Effector memory CD4-positive, alpha-beta T cell (primary cell): ENCODE results near the gene RHEBL1.
A peak's percentile ranks its signal among the peaks of the same experiment; 100 is the strongest.
"Not testable (repeated sequence)": the region's sequence is repeated elsewhere in the genome, so short reads cannot be mapped to it uniquely, and the experiment has no call there.

ENCODE experiments used
- DNase-seq, 3 donors: peaks; one replicate each; pipeline ENCODE4 v3.0.0-alpha.2; 2020
- H3K27ac ChIP-seq: 2 replicates; pipeline ENCODE4 v1.7.0; 2013; ENCODE audit warnings: mild to moderate bottlenecking, low read length, moderate library complexity; ENCODE audit not compliant: insufficient read depth, poor library complexity, severe bottlenecking
- H3K27me3 ChIP-seq: replicated peaks from 2 replicates; pipeline ENCODE4 v1.7.0; 2013; ENCODE audit warnings: mild to moderate bottlenecking, low read length; ENCODE audit not compliant: insufficient read depth, control insufficient read depth, poor library complexity, severe bottlenecking
- H3K36me3 ChIP-seq: 2 replicates; pipeline ENCODE4 v1.7.0; 2013; ENCODE audit warnings: mild to moderate bottlenecking, low read length, moderate library complexity; ENCODE audit not compliant: control insufficient read depth, insufficient read depth
- H3K4me1 ChIP-seq: 2 replicates; pipeline ENCODE4 v1.7.0; 2013; ENCODE audit warnings: low read length, mild to moderate bottlenecking; ENCODE audit not compliant: control insufficient read depth, insufficient read depth, poor library complexity, severe bottlenecking
- H3K4me3 ChIP-seq: 2 replicates; pipeline ENCODE4 v1.7.0; 2013; ENCODE audit warnings: low read length, low read depth, mild to moderate bottlenecking; ENCODE audit not compliant: insufficient read depth, poor library complexity, severe bottlenecking
- H3K9me3 ChIP-seq: 2 replicates; pipeline ENCODE4 v1.7.0; 2013; ENCODE audit warnings: mild to moderate bottlenecking, low read length, moderate library complexity; ENCODE audit not compliant: control insufficient read depth

Gene RHEBL1

DNA sequence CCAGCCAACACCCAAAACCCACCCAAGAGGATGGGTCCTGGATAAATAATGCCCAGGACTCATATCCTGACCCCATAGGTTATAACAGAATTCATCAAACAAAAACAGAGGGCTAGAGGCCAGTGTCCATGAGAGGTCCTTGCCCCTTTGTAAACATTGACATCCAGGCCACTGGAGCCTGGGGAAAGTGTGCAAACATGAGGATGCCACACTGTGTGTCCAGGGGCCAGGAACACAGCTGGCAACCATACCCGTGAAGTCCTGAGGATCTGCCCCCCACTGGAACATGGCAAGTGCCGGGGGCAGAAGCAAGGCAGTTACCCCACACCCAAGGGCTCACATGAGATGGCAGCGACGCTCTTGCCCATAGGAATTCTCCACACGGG is 5.0 kb downstream of the RHEBL1 start:
- Histone ChIP-seq H3K9me3 (no peaks in the 10 kb centered on the region), H3K36me3 (peaks cover 2% of the 10 kb centered on the region), H3K27ac (no peak overlapping the region), H3K4me1 (peaks cover 12% of the 10 kb centered on the region), H3K27me3 (no peaks in the 10 kb centered on the region), H3K4me3 (no peak overlapping the region)
- DNase-seq = no peak

DNA sequence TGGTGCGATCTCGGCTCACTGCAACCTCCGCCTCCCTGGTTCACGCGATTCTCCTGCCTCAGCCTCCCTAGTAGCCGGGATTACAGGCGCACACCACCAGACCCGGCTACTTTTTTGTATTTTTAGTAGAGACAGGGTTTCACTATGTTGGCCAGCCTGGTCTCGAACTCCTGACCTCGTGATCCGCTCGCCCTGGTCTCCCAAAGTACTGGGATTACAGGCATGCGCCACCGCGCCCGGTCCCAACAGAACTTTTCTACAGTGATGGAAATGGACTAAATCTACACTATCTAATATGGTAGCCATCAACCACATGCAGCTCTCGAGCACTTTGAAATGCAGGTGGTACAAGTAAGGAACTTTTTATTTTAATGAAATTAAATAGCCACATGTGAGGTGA is 7.9 kb downstream of the RHEBL1 start:
- not testable (repeated sequence) for H3K4me3 ChIP-seq, H3K27ac ChIP-seq, H3K36me3 ChIP-seq, DNase-seq, H3K27me3 ChIP-seq, H3K9me3 ChIP-seq
- H3K4me1 ChIP-seq = peaks cover 28% of the 10 kb centered on the region

DNA sequence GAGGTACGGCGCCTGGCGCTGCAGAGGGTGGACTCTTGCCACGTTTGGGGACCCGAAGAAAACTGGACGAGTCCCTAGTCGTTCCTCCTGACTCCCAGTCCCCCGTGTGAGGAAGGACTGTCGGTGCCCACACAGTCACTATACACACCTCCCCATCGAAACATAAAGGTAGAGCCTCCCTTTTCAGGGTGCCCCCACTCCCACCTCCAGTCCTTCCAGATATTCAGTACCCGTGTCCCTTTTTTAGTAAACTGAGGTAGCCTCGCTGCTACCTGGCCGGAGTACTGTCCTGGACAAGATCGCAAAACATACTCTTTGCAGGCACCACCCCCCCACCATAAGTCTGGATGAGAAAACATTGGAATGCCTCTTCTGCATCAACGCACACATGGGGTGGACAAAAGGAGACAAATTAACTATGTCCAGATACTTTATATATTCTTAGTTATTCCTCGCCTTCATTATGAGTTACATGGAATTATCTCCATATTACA is 8.6 kb downstream of the RHEBL1 start:
- Histone ChIP-seq H3K27me3 (no peaks in the 10 kb centered on the region), H3K4me1 (peaks cover 35% of the 10 kb centered on the region), H3K36me3 (peaks cover under 1% of the 10 kb centered on the region), H3K4me3 (peak overlapping the region; percentile 98), H3K9me3 (no peaks in the 10 kb centered on the region), H3K27ac (peak overlapping the region; percentile 94)
- DNase-seq = no peak

- DNase-seq = peak; percentile 73 to 81 (median 75)
- Histone ChIP-seq H3K4me1 (peaks cover 42% of the 10 kb centered on the region), H3K4me3 (peak within 1 kb of the TSS; percentile 98), H3K36me3 (no peaks in the 10 kb centered on the region), H3K27ac (peak within 1 kb of the TSS; percentile 94), H3K27me3 (no peaks in the 10 kb centered on the region), H3K9me3 (no peaks in the 10 kb centered on the region)
These were observed 9.3 kb downstream of the RHEBL1 start, which contains the start of gene KMT2D for GRCh38 chr12:49060237-49061156. Gene KMT2D (minus strand): TSS chr12:49060794. CDS start chr12:49055324, 5,470 bp downstream.

DNA sequence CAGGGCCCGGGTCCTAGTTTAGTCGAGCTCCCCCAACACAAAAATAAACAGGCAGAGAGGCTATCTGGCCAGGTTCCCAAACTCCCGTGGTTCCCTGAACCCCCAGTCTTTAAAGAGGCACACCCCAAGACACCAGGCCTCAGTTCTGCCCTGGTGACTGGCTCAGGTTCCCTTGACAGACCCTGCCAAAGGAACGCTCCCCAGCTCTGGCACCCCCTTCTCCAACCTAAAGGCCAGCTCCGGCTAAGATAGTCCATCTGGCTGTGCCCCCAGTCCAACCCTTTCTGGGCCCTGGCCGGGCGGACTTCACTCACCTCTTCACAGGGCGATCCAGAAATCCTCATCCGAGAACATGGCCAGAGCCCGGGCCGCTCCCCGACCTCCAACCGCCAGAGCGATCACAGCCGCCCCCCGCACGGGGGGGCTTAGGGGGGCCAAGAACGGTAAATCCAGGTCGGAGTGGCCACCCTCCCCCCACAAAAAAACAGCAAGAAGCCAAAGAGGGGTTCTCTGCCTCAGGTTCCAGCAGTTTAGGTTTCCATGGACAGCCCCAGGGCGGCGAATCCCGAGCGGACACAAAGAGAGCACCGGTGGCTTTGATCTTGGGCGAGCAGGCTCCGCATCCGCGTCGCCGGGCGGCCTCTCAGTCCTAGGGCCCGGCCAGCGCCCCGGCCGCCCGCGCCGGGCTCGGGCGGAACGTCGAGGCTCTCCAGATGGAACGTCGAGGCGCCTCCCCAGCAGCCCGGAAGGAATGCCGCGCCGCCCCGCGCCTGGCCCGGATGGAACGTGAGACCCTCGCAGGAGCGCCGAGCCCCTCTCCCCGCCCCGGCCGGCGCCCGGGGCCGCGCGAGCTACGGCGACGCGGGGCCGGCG is 10.2 kb downstream of the RHEBL1 start:
- peaks cover 5% of the 10 kb centered on the region for H3K36me3 ChIP-seq
- DNase-seq = peak in 1 of 3 donors; percentile 9
- H3K9me3 ChIP-seq = no peaks in the 10 kb centered on the region
- peaks cover 51% of the 10 kb centered on the region for H3K4me1 ChIP-seq
- peak overlapping the region; percentile 98 for H3K4me3 ChIP-seq
- H3K27me3 ChIP-seq = no peaks in the 10 kb centered on the region
- peak overlapping the region; percentile 94 for H3K27ac ChIP-seq

- peaks cover 51% of the 10 kb centered on the region for H3K4me1 ChIP-seq
- no peaks in the 10 kb centered on the region for H3K9me3 ChIP-seq
- H3K4me3 ChIP-seq = peak overlapping the region; percentile 98
- H3K27ac ChIP-seq = peak overlapping the region; percentile 94
- H3K36me3 ChIP-seq = peaks cover 10% of the 10 kb centered on the region
- DNase-seq = no peak
- no peaks in the 10 kb centered on the region for H3K27me3 ChIP-seq
These were observed 10.8 kb downstream of the RHEBL1 start for GRCh38 chr12:49059045-49059298.

DNA sequence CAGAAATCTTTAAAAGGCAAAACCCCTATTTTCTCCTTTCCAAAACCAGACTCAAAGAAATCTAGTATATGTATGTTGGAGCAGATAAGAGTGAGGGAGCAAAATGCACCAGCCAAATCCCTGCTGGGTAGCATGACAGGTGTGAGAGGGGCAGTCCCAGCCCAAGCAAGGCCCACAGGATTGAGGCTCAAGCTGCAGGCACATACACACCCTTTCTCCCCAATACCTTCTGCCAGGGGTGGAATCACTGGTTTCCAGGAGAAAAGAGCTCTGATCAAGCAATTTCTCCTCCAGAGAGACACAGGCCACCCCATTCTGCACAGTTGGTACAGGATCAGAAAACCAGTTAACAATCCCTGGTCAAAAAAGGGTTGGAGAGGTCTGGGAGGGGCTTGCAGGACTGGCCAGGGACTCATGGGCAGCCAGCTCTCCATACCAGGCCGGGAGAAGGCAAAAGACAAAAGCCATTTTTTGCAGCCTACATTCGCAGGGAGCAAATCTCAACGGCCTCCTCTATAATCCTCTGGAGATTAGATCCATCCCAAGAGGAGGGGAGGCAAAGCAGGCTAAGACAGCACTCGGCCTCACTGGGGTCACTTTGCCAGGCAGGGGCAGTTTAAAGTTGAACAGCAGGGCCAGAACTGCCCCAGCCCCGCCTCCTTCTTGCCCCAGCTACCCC is 11.3 kb downstream of the RHEBL1 start:
- Histone ChIP-seq H3K27ac (peak overlapping the region; percentile 94), H3K4me1 (peaks cover 51% of the 10 kb centered on the region), H3K9me3 (no peaks in the 10 kb centered on the region)

GRCh38 chr12:49057888-49058287 is 11.9 kb downstream of the RHEBL1 start:
- H3K4me3 ChIP-seq = peak overlapping the region; percentile 46
- H3K4me1 ChIP-seq = peaks cover 51% of the 10 kb centered on the region
- H3K27me3 ChIP-seq = no peaks in the 10 kb centered on the region
- no peak for DNase-seq
- H3K36me3 ChIP-seq = peaks cover 21% of the 10 kb centered on the region
- peak overlapping the region; percentile 94 for H3K27ac ChIP-seq
- no peaks in the 10 kb centered on the region for H3K9me3 ChIP-seq

More for the DNA sequence above, 11.3 kb downstream of the RHEBL1 start:
- peak overlapping the region; percentile 98 for H3K4me3 ChIP-seq
- no peaks in the 10 kb centered on the region for H3K27me3 ChIP-seq
- peaks cover 15% of the 10 kb centered on the region for H3K36me3 ChIP-seq
- no peak for DNase-seq

- H3K4me3 ChIP-seq = peak overlapping the region; percentile 3
- no peaks in the 10 kb centered on the region for H3K9me3 ChIP-seq
- H3K27ac ChIP-seq = peak overlapping the region; percentile 94
- H3K36me3 ChIP-seq = peaks cover 38% of the 10 kb centered on the region
- DNase-seq = peak; percentile 17 to 37 (median 27)
- no peaks in the 10 kb centered on the region for H3K27me3 ChIP-seq
- peaks cover 49% of the 10 kb centered on the region for H3K4me1 ChIP-seq
These were observed 13.6 kb downstream of the RHEBL1 start for GRCh38 chr12:49055978-49056754.
